GM23338 (cell line): Measurements from ENCODE around the gene CTNNA3. TPM values are rescaled to one million over a fixed set of nuclear protein-coding genes. Genes with fewer than 3 reads are reported as not detected.
A peak's percentile ranks its signal among the peaks of the same experiment; 100 is the strongest.

Experiments
- ATAC-seq: fragments of 200-7000 bp; cut with Tn5 transposase; 3 replicates; pipeline ENCODE4 v1.9.1; 2020
- DNase-seq: peaks from one replicate; pipeline ENCODE4 v3.0.0-alpha.2; 2015; ENCODE audit warnings: low spot score
- H2AFZ ChIP-seq: fragments of 200-600 bp; sonication (generic); 2 replicates; pipeline ENCODE4 v1.8.0; 2016; ENCODE audit warnings: antibody characterized with exemption, mild to moderate bottlenecking, moderate library complexity
- H3F3A ChIP-seq: fragments of 200-600 bp; sonication (generic); replicated peaks from 2 replicates; pipeline ENCODE4 v1.8.0; 2017; ENCODE audit warnings: antibody characterized with exemption, mixed run types, low read depth
- H3K27ac ChIP-seq: fragments of 200-600 bp; sonication (generic); 2 replicates; pipeline ENCODE4 v1.6.1; 2016; ENCODE audit warnings: low read depth
- H3K27me3 ChIP-seq: fragments of 200-600 bp; sonication (generic); 2 replicates; pipeline ENCODE4 v1.8.0; 2016; ENCODE audit warnings: mild to moderate bottlenecking, mixed run types, moderate library complexity; ENCODE audit not compliant: insufficient read depth
- H3K36me3 ChIP-seq: fragments of 200-600 bp; sonication (generic); 2 replicates; pipeline ENCODE4 v1.8.0; 2016; ENCODE audit warnings: mild to moderate bottlenecking; ENCODE audit not compliant: insufficient read depth
- H3K4me1 ChIP-seq: fragments of 200-600 bp; sonication (generic); 2 replicates; pipeline ENCODE4 v1.8.0; 2016; ENCODE audit warnings: mild to moderate bottlenecking, moderate library complexity; ENCODE audit not compliant: insufficient read depth
- H3K4me2 ChIP-seq: fragments of 200-600 bp; sonication (generic); 2 replicates; pipeline ENCODE4 v1.7.1; 2017; ENCODE audit warnings: mixed run types
- H3K4me3 ChIP-seq: fragments of 200-600 bp; sonication (generic); 2 replicates; pipeline ENCODE4 v1.6.1; 2016; ENCODE audit warnings: mixed run types
- H3K79me2 ChIP-seq: fragments of 200-600 bp; sonication (generic); replicated peaks from 2 replicates; pipeline ENCODE4 v1.8.0; 2017; ENCODE audit warnings: mild to moderate bottlenecking; ENCODE audit not compliant: insufficient read depth
- H3K9me2 ChIP-seq: fragments of 200-600 bp; sonication (generic); 2 replicates; pipeline ENCODE4 v1.8.0; 2017; ENCODE audit not compliant: insufficient read depth
- H4K20me1 ChIP-seq: fragments of 200-600 bp; sonication (generic); replicated peaks from 2 replicates; pipeline ENCODE4 v1.8.0; 2017; ENCODE audit warnings: mild to moderate bottlenecking; ENCODE audit not compliant: insufficient read depth
- H3K27ac Mint-ChIP-seq: 2 replicates; pipeline ENCODE4 v1.8.0; 2020; ENCODE audit warnings: inconsistent platforms, mild to moderate bottlenecking, moderate library complexity, mixed read lengths
- H3K27me3 Mint-ChIP-seq: 3 replicates; pipeline ENCODE4 v1.8.0; 2022; ENCODE audit warnings: low read depth, mild to moderate bottlenecking, moderate library complexity, mixed read lengths, inconsistent platforms; ENCODE audit not compliant: insufficient read depth, poor library complexity
- H3K36me3 Mint-ChIP-seq: 3 replicates; pipeline ENCODE4 v1.8.0; 2021; ENCODE audit warnings: low read depth, mild to moderate bottlenecking, inconsistent platforms, moderate library complexity, mixed read lengths
- H3K4me1 Mint-ChIP-seq: 3 replicates; pipeline ENCODE4 v1.8.0; 2020; ENCODE audit warnings: mild to moderate bottlenecking, inconsistent platforms, mixed read lengths
- H3K4me3 Mint-ChIP-seq: 3 replicates; pipeline ENCODE4 v1.8.0; 2021; ENCODE audit warnings: moderate library complexity, mild to moderate bottlenecking, inconsistent platforms, mixed read lengths
- H3K9me3 Mint-ChIP-seq: 3 replicates; pipeline ENCODE4 v1.8.0; 2020; ENCODE audit warnings: moderate library complexity, mild to moderate bottlenecking, inconsistent platforms, mixed read lengths
- EZH2 ChIP-seq: fragments of 200-600 bp; sonication (generic); IDR thresholded peaks from one replicate; pipeline ENCODE4 v1.8.0; 2017; ENCODE audit warnings: antibody characterized with exemption, mild to moderate bottlenecking, low read depth; ENCODE audit not compliant: unreplicated experiment
- EZH2phosphoT487 ChIP-seq: fragments of 200-600 bp; sonication (generic); IDR thresholded peaks from one replicate; pipeline ENCODE4 v1.8.1; 2018; ENCODE audit warnings: antibody characterized with exemption; ENCODE audit not compliant: unreplicated experiment
- JUNB ChIP-seq: IDR thresholded peaks from one replicate; pipeline ENCODE4 v1.6.1; 2016; ENCODE audit warnings: antibody characterized with exemption; ENCODE audit not compliant: unreplicated experiment
- NANOG ChIP-seq: IDR thresholded peaks from 2 replicates; pipeline ENCODE4 v1.6.1; 2016; ENCODE audit warnings: antibody characterized with exemption, borderline replicate concordance
- ZNF331 ChIP-seq: fragments of 250-450 bp; sonication (Bioruptor Pico); IDR thresholded peaks from 2 replicates; pipeline ENCODE4 v1.5.0; 2020; ENCODE audit warnings: low read depth, mild to moderate bottlenecking, moderate library complexity
- ZNF462 ChIP-seq: fragments of 250-450 bp; sonication (Bioruptor Pico); IDR thresholded peaks from 2 replicates; pipeline ENCODE4 v1.5.0; 2020; ENCODE audit warnings: mild to moderate bottlenecking, moderate library complexity
- polyA plus RNA-seq: library from polyadenylated mRNA; unstranded; fragments of >200 nt; fragmentation: Nextera tagmentation; extraction: Ambion mirVana; gene quantifications from 2 replicates; pipeline ENCODE4 v1.2.1, GENCODE V29; 2016
- total RNA-seq: library from RNA; depleted of rRNA; stranded (reverse); fragments of >200 nt; shearing (Covaris generic); gene quantifications from 2 replicates; pipeline ENCODE4 v1.2.3, GENCODE V29; 2014

CTNNA3 gene
- total and polyA plus RNA-seq, 2 experiments from 2014 or later = 0.71 to 3.3 TPM

GRCh38 chr10:67005981-67006380, 690.0 kb downstream of the CTNNA3 start:
- Mint-ChIP-seq H3K9me3 (no peaks in the 10 kb centered on the region), H3K4me1 (peaks cover 8% of the 10 kb centered on the region), H3K27me3 (no peaks in the 10 kb centered on the region), H3K27ac (no peak overlapping the region), H3K36me3 (no peaks in the 10 kb centered on the region), H3K4me3 (no peak overlapping the region)
- no peaks in the 10 kb centered on the region for H3K36me3 ChIP-seq
- H3K27ac ChIP-seq = no peak overlapping the region
- no peaks in the 10 kb centered on the region for H4K20me1 ChIP-seq
- H3K4me3 ChIP-seq = no peak overlapping the region
- H2AFZ ChIP-seq = peak overlapping the region; percentile 23; the same call in 1 of the 2 replicates
- no peaks in the 10 kb centered on the region for H3K27me3 ChIP-seq
- H3K4me2 ChIP-seq = no peak overlapping the region
- no peaks in the 10 kb centered on the region for H3K9me2 ChIP-seq
- H3F3A ChIP-seq = no peaks in the 10 kb centered on the region
- no peaks in the 10 kb centered on the region for H3K79me2 ChIP-seq
- DNase-seq (no peak), ATAC-seq (no peak)
- TF ChIP-seq ZNF462 (CRISPR knock-in tag) = no peak
- TF ChIP-seq EZH2phosphoT487 = no peak
- no peak for TF ChIP-seq EZH2
- H3K4me1 ChIP-seq = peaks cover 4% of the 10 kb centered on the region; the same call in 1 of the 2 replicates

- no peak for TF ChIP-seq EZH2
- TF ChIP-seq ZNF331 (CRISPR knock-in tag) = no peak
- TF ChIP-seq JUNB = no peak
- no peak for TF ChIP-seq EZH2phosphoT487
- no peak for TF ChIP-seq ZNF462 (CRISPR knock-in tag)
- TF ChIP-seq NANOG = no peak
- Histone ChIP-seq H3K36me3 (no peaks in the 10 kb centered on the region), H4K20me1 (no peaks in the 10 kb centered on the region), H3F3A (no peaks in the 10 kb centered on the region), H3K27ac (no peak overlapping the region), H3K4me1 (peaks cover 4% of the 10 kb centered on the region; the same call in 1 of the 2 replicates), H2AFZ (no peak overlapping the region), H3K4me3 (no peak overlapping the region), H3K9me2 (no peaks in the 10 kb centered on the region), H3K4me2 (no peak overlapping the region), H3K27me3 (no peaks in the 10 kb centered on the region), H3K79me2 (no peaks in the 10 kb centered on the region)
- Mint-ChIP-seq H3K27ac (no peak overlapping the region), H3K27me3 (no peaks in the 10 kb centered on the region), H3K36me3 (no peaks in the 10 kb centered on the region), H3K4me3 (no peak overlapping the region), H3K9me3 (no peaks in the 10 kb centered on the region), H3K4me1 (peaks cover 8% of the 10 kb centered on the region)
- no peak for DNase-seq
- ATAC-seq = no peak
Measured at GRCh38 chr10:67004690-67005089, 691.3 kb downstream of the CTNNA3 start.
